SK-N-SH (cell line): ENCODE measurements around the gene ABHD1. TPM values are rescaled to one million over a fixed set of nuclear protein-coding genes. Genes with fewer than 3 reads are reported as not detected.

Experiments used
- CTCF ChIA-PET: fragments of 300-600, 350-600 bp; formaldehyde crosslinking; extraction: SDS; loops from one replicate; lab custom pipeline; 2021; lab: Yijun Ruan, JAX
- POLR2A ChIA-PET: fragments of 350-600 bp; sonication (Branson Sonifier 250); formaldehyde crosslinking; extraction: SDS; loops from one replicate; lab custom pipeline; 2020; ENCODE audit warnings: antibody characterized with exemption, inconsistent platforms; lab: Yijun Ruan, JAX
- DNase-seq: peaks from one replicate; pipeline ENCODE4 v3.0.0; 2012
- H2AFZ ChIP-seq: fragments of 200-600 bp; sonication (generic); 2 replicates; pipeline ENCODE4 v1.8.1; 2016; ENCODE audit warnings: antibody characterized with exemption, mild to moderate bottlenecking, low read depth
- H3F3A ChIP-seq: fragments of 200-600 bp; sonication (generic); replicated peaks from 2 replicates; pipeline ENCODE3; 2016; ENCODE audit warnings: antibody characterized with exemption, mild to moderate bottlenecking; ENCODE audit not compliant: insufficient read depth
- H3K27ac ChIP-seq, 2 experiments: fragments of 200-500 bp in 1 of 2; fragments of 200-600 bp in 1 of 2; sonication (Bioruptor generic) in 1 of 2; sonication (generic), shearing (Covaris generic) in 1 of 2; 2 replicates each; pipeline versions ENCODE4 v1.5.1 to v1.6.1; 2014 to 2016; ENCODE audit warnings: low read depth in 2 of 2, inconsistent platforms in 1 of 2, low read length in 1 of 2, mild to moderate bottlenecking in 1 of 2, mixed read lengths in 1 of 2
- H3K27me3 ChIP-seq: fragments of 200-600 bp; sonication (generic), shearing (Covaris generic); 2 replicates; pipeline ENCODE4 v1.6.1; 2016; ENCODE audit warnings: mixed run types; ENCODE audit not compliant: insufficient read depth
- H3K36me3 ChIP-seq, 2 experiments: fragments of 200-500 bp in 1 of 2; fragments of 200-600 bp in 1 of 2; sonication (Bioruptor generic) in 1 of 2; sonication (generic) in 1 of 2; replicated peaks in 1 of 2; 2 replicates each; pipeline versions ENCODE3 to v1.5.1; 2014 to 2016; ENCODE audit warnings: low read length in 1 of 2, mild to moderate bottlenecking in 1 of 2; ENCODE audit not compliant: insufficient read depth in 2 of 2, control insufficient read depth in 1 of 2
- H3K4me1 ChIP-seq, 2 experiments: fragments of 200-500 bp in 1 of 2; fragments of 200-600 bp in 1 of 2; sonication (Bioruptor generic) in 1 of 2; sonication (generic), shearing (Covaris generic) in 1 of 2; 2 replicates each; pipeline versions ENCODE4 v1.5.1 to v1.6.1; 2014 to 2016; ENCODE audit warnings: low read depth in 1 of 2, low read length in 1 of 2, mixed run types in 1 of 2; ENCODE audit not compliant: insufficient read depth in 2 of 2, control insufficient read depth in 1 of 2
- H3K4me2 ChIP-seq: fragments of 200-600 bp; sonication (generic), shearing (Covaris generic); 2 replicates; pipeline ENCODE4 v1.6.1; 2017; ENCODE audit warnings: mixed run types
- H3K4me3 ChIP-seq, 2 experiments: fragments of 200-500 bp in 1 of 2; fragments of 200-600 bp in 1 of 2; sonication (Bioruptor generic) in 1 of 2; sonication (generic), shearing (Covaris generic) in 1 of 2; 2 replicates each; pipeline versions ENCODE4 v1.5.1 to v1.8.1; 2014 to 2016; ENCODE audit warnings: low read depth in 2 of 2, inconsistent platforms in 1 of 2, low read length in 1 of 2, mild to moderate bottlenecking in 1 of 2, mixed read lengths in 1 of 2, moderate library complexity in 1 of 2
- H3K79me2 ChIP-seq: fragments of 200-600 bp; sonication (generic); 2 replicates; pipeline ENCODE4 v1.8.1; 2017; ENCODE audit warnings: mild to moderate bottlenecking; ENCODE audit not compliant: insufficient read depth
- H3K9ac ChIP-seq: fragments of 200-600 bp; sonication (generic); 2 replicates; pipeline ENCODE4 v1.6.1; 2017; ENCODE audit warnings: mixed run types
- H3K9me2 ChIP-seq: fragments of 200-600 bp; sonication (generic); 2 replicates; pipeline ENCODE4 v1.6.1; 2017; ENCODE audit warnings: mixed run types
- H3K9me3 ChIP-seq: fragments of 200-600 bp; sonication (generic); 2 replicates; pipeline ENCODE4 v1.6.1; 2017; ENCODE audit warnings: mixed run types, mild to moderate bottlenecking, moderate library complexity
- H4K20me1 ChIP-seq: fragments of 200-600 bp; sonication (generic); 2 replicates; pipeline ENCODE4 v1.6.1; 2017; ENCODE audit warnings: mild to moderate bottlenecking, mixed run types; ENCODE audit not compliant: insufficient read depth
- ELF1 ChIP-seq: IDR thresholded peaks from 2 replicates; pipeline ENCODE4 v1.4.0; 2012
- FOSL2 ChIP-seq: IDR thresholded peaks from 2 replicates; pipeline ENCODE4 v1.4.0; 2012; ENCODE audit warnings: low read depth, mild to moderate bottlenecking, moderate library complexity, borderline replicate concordance
- FOXJ3 ChIP-seq: sonication (generic); formaldehyde crosslinking; IDR thresholded peaks from 2 replicates; pipeline ENCODE4 v1.5.1; 2020; ENCODE audit warnings: mild to moderate bottlenecking, missing genetic modification reagents
- FOXM1 ChIP-seq: IDR thresholded peaks from 2 replicates; pipeline ENCODE4 v1.4.0; 2012; ENCODE audit warnings: low read depth, mild to moderate bottlenecking
- GABPA ChIP-seq: IDR thresholded peaks from 2 replicates; pipeline ENCODE4 v1.4.0; 2012; ENCODE audit warnings: low read depth, mild to moderate bottlenecking
- MEF2A ChIP-seq: IDR thresholded peaks from 2 replicates; pipeline ENCODE4 v1.4.0; 2012; ENCODE audit warnings: low read depth, borderline replicate concordance
- MXI1 ChIP-seq: IDR thresholded peaks from 2 replicates; pipeline ENCODE4 v1.6.1; 2012; ENCODE audit warnings: mild to moderate bottlenecking, low read depth, low read length, improper control_type of control experiment
- NFIC ChIP-seq: IDR thresholded peaks from 2 replicates; pipeline ENCODE4 v1.4.0; 2012; ENCODE audit warnings: borderline replicate concordance
- NRF1 ChIP-seq: IDR thresholded peaks from 2 replicates; pipeline ENCODE4 v1.6.1; 2012; ENCODE audit warnings: low read depth, mild to moderate bottlenecking, low read length
- RCOR1 ChIP-seq: fragments of 150-350 bp; IDR thresholded peaks from 2 replicates; pipeline ENCODE4 v1.6.1; 2017; ENCODE audit warnings: antibody characterized with exemption, low read length
- RFX5 ChIP-seq: IDR thresholded peaks from 2 replicates; pipeline ENCODE4 v1.6.1; 2012; ENCODE audit warnings: mild to moderate bottlenecking, improper control_type of control experiment, low read length
- RXRA ChIP-seq: IDR thresholded peaks from 2 replicates; pipeline ENCODE4 v1.4.0; 2012; ENCODE audit warnings: low read depth, mild to moderate bottlenecking, borderline replicate concordance
- SMC3 ChIP-seq: IDR thresholded peaks from 2 replicates; pipeline ENCODE4 v1.6.1; 2012; ENCODE audit warnings: low read depth, low read length, improper control_type of control experiment
- TAF1 ChIP-seq: IDR thresholded peaks from 2 replicates; pipeline ENCODE4 v1.6.1; 2012; ENCODE audit warnings: low read depth, mild to moderate bottlenecking, low read length, moderate library complexity, borderline replicate concordance
- TCF12 ChIP-seq: IDR thresholded peaks from 2 replicates; pipeline ENCODE4 v1.4.0; 2012
- TEAD4 ChIP-seq: IDR thresholded peaks from 2 replicates; pipeline ENCODE4 v1.4.0; 2012; ENCODE audit warnings: mild to moderate bottlenecking, borderline replicate concordance; ENCODE audit not compliant: insufficient read depth
- USF1 ChIP-seq: IDR thresholded peaks from 2 replicates; pipeline ENCODE4 v1.4.0; 2012; ENCODE audit warnings: low read depth, borderline replicate concordance
- USF2 ChIP-seq: fragments of 150-350 bp; IDR thresholded peaks from 2 replicates; pipeline ENCODE4 v1.6.1; 2017; ENCODE audit warnings: antibody characterized with exemption, low read length, low read depth, borderline replicate concordance
- ZBTB33 ChIP-seq: IDR thresholded peaks from 2 replicates; pipeline ENCODE4 v1.4.0; 2012; ENCODE audit warnings: low read depth, borderline replicate concordance
- WGBS: methylation state at CpG from one replicate; pipeline ENCODE4 v1.1.6; 2017; ENCODE audit warnings: low lambda C conversion rate; 5-methylcytosine and 5-hydroxymethylcytosine counted together
- polyA plus RNA-seq, 3 experiments: library from polyadenylated mRNA; depleted of rRNA; stranded (reverse); fragments of >200 nt; gene quantifications; 2 replicates each; pipeline ENCODE4 v1.2.3, GENCODE V29; 2012
- TF ChIP-seq, protein P1 (sequence below): IDR thresholded peaks from 2 replicates; pipeline ENCODE4 v1.6.1; 2012; ENCODE audit warnings: mild to moderate bottlenecking, low read depth, low read length, moderate library complexity

Gene ABHD1
- polyA plus RNA-seq, 1 of the 3 experiments (the other 2 are of a cell fraction), result 3.3 TPM

DNA sequence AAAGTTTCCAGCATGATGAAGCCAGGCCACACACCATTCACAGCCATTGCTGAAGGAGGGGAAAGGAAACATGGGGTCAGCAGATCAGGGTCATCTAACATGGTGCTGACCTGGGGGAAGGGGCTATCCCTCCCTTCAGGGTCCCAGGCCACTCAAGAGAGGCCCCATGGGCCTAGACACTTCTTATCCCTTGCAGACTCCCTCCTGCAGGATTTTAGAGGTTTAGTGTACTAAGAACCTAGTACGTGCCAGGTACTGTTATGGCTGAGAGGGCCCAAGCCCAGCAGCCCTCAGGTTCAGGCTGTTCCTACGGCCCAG, 28.2 kb upstream of the ABHD1 start:
- Histone ChIP-seq H2AFZ (peak overlapping the region; percentile 97; the same call in 1 of the 2 replicates), H3K4me2 (no peak overlapping the region), H3F3A (no peaks in the 10 kb centered on the region), H3K9me3 (no peaks in the 10 kb centered on the region), H4K20me1 (no peaks in the 10 kb centered on the region), H3K36me3 (no peaks in the 10 kb centered on the region), H3K9me2 (no peaks in the 10 kb centered on the region), H3K27ac (peak overlapping the region in 1 of 2 experiments; percentile 92; a peak in 1 of 4 replicates), H3K9ac (no peak overlapping the region), H3K4me3 (no peak overlapping the region), H3K79me2 (no peaks in the 10 kb centered on the region), H3K27me3 (no peaks in the 10 kb centered on the region), H3K4me1 (peaks cover 4 to 21% of the 10 kb centered on the region in 2 experiments; a peak in 2 of 4 replicates)
- POLR2A ChIA-PET, result interaction anchor here (2.6 kb wide), 1 partner anchor 8 kb away, joined by 14 read pairs; the partner anchor contains the start of gene KHK
- CTCF ChIA-PET, result interaction anchor here (0.9 to 8.3 kb wide), 10 partner anchors 9 to 170 kb away, joined by 3 to 131 read pairs (median 8); partner anchors contain the start of genes ABHD1, EMILIN1 and KHK
- DNase-seq, result no peak
- no peak for TF ChIP-seq FOSL2
- no peak for TF ChIP-seq RCOR1
- TF ChIP-seq USF2, result no peak
- TF ChIP-seq RFX5, result no peak
- no peak for TF ChIP-seq FOXJ3 (CRISPR knock-in tag)
- TF ChIP-seq USF1, result no peak
- TF ChIP-seq, protein P1, sequence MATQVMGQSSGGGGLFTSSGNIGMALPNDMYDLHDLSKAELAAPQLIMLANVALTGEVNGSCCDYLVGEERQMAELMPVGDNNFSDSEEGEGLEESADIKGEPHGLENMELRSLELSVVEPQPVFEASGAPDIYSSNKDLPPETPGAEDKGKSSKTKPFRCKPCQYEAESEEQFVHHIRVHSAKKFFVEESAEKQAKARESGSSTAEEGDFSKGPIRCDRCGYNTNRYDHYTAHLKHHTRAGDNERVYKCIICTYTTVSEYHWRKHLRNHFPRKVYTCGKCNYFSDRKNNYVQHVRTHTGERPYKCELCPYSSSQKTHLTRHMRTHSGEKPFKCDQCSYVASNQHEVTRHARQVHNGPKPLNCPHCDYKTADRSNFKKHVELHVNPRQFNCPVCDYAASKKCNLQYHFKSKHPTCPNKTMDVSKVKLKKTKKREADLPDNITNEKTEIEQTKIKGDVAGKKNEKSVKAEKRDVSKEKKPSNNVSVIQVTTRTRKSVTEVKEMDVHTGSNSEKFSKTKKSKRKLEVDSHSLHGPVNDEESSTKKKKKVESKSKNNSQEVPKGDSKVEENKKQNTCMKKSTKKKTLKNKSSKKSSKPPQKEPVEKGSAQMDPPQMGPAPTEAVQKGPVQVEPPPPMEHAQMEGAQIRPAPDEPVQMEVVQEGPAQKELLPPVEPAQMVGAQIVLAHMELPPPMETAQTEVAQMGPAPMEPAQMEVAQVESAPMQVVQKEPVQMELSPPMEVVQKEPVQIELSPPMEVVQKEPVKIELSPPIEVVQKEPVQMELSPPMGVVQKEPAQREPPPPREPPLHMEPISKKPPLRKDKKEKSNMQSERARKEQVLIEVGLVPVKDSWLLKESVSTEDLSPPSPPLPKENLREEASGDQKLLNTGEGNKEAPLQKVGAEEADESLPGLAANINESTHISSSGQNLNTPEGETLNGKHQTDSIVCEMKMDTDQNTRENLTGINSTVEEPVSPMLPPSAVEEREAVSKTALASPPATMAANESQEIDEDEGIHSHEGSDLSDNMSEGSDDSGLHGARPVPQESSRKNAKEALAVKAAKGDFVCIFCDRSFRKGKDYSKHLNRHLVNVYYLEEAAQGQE, result no peak
- no peak for TF ChIP-seq ZBTB33
- TF ChIP-seq GABPA, result no peak
- TF ChIP-seq NRF1, result no peak
- TF ChIP-seq TCF12, result no peak
- TF ChIP-seq SMC3, result no peak
- TF ChIP-seq TAF1, result no peak
- TF ChIP-seq TEAD4, result no peak
- TF ChIP-seq ELF1, result no peak
- TF ChIP-seq FOXM1, result no peak
- TF ChIP-seq RXRA, result no peak
- TF ChIP-seq MXI1, result no peak
- TF ChIP-seq MEF2A, result no peak
- TF ChIP-seq NFIC, result no peak
- WGBS, result 94% methylated on average over 2 of the region's 2 CpGs
